Measurements from ENCODE around the gene CUTA.
"Not testable (repeated sequence)": the region's sequence is repeated elsewhere in the genome, so short reads cannot be mapped to it uniquely, and the experiment has no call there.

The CUTA gene

GRCh38 chr6:33367715-33368025 lies 50.2 kb downstream of the CUTA start:
- DNase-seq (ENCODE audit: low read depth in 2 of 2), result not testable (repeated sequence)

- no peak for DNase-seq (ENCODE audit: low read depth in 2 of 2)
Observed at GRCh38 chr6:33367009-33367714, 50.7 kb downstream of the CUTA start.
